ENCODE data around the gene PSME2.

Gene PSME2

DNA sequence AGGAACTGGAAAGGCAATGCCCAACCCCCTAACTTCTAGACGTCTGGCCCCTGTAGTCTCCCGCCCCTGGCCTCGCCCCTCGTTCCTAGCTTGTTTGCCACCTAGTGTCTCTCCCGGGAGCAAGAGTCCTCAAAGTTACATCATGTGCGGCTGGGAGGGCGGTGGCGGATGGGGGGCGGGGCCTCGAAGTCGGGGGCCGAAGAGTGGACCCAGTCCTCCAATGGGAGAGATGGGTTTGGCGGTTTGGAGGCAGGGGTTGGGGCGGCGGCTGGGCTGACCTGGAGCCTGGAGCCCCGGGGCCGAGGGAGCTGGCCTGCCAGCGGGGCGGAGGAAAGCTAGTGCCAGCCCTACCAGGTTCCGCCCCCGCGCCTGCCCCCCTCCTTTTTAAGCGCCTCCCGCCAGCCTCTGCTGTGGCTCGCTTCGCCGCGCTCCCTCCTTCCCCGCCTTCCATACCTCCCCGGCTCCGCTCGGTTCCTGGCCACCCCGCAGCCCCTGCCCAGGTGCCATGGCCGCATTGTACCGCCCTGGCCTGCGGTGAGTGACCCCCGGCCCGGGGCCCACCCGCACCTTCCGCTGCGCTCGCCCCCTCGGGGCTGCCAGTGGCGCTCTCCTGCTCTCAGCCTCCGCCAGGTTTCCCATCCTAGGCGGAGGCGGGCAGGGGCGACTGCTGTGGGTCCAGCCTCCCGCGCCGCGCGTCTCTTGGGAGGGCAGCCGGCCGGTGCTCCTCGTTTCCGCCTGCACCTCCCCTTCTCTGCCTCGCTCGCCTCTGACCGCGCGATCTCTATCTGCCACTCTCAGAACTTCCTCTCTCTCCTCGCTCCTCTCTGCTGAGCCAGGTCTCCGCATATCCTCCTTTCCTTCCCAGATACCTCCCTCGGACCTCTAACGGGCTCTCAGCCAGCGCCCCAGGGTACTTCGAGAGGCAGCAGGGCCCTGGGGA, 52.2 kb downstream of the PSME2 start, which contains the start of gene PCK2:
Gene PCK2 (plus strand): TSS at position 411 of the 940 bp plus-strand sequence. CDS start 95 bp downstream, at position 506.
- no peak for TF ChIP-seq ZFX (IDR thresholded peaks at IDR 0.05; ENCODE audit: borderline replicate concordance)
- TF ChIP-seq, protein P1, sequence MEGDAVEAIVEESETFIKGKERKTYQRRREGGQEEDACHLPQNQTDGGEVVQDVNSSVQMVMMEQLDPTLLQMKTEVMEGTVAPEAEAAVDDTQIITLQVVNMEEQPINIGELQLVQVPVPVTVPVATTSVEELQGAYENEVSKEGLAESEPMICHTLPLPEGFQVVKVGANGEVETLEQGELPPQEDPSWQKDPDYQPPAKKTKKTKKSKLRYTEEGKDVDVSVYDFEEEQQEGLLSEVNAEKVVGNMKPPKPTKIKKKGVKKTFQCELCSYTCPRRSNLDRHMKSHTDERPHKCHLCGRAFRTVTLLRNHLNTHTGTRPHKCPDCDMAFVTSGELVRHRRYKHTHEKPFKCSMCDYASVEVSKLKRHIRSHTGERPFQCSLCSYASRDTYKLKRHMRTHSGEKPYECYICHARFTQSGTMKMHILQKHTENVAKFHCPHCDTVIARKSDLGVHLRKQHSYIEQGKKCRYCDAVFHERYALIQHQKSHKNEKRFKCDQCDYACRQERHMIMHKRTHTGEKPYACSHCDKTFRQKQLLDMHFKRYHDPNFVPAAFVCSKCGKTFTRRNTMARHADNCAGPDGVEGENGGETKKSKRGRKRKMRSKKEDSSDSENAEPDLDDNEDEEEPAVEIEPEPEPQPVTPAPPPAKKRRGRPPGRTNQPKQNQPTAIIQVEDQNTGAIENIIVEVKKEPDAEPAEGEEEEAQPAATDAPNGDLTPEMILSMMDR (IDR thresholded peaks at IDR 0.05), result peak; percentile 16; the same call in 1 of the 2 replicates
- peak within 1 kb of the TSS; percentile 85 for H3K27ac ChIP-seq

All from 22Rv1 (cell line).